Activated naive CD8-positive, alpha-beta T cell (primary cell): ENCODE data around the gene YEATS2.

Experiments
- H3K27ac Mint-ChIP-seq: one replicate; pipeline ENCODE4 v1.8.0; 2021; ENCODE audit warnings: mixed read lengths
- H3K27me3 Mint-ChIP-seq: one replicate; pipeline ENCODE4 v1.8.0; 2021; ENCODE audit warnings: mixed read lengths
- H3K36me3 Mint-ChIP-seq: one replicate; pipeline ENCODE4 v1.8.0; 2021; ENCODE audit warnings: mixed read lengths
- H3K4me1 Mint-ChIP-seq: one replicate; pipeline ENCODE4 v1.8.0; 2021; ENCODE audit warnings: low read depth, mixed read lengths
- H3K4me3 Mint-ChIP-seq: one replicate; pipeline ENCODE4 v1.8.0; 2021; ENCODE audit warnings: mild to moderate bottlenecking, mixed read lengths
- H3K9me3 Mint-ChIP-seq: one replicate; pipeline ENCODE4 v1.8.0; 2021; ENCODE audit warnings: low read depth, mixed read lengths

Gene YEATS2

DNA sequence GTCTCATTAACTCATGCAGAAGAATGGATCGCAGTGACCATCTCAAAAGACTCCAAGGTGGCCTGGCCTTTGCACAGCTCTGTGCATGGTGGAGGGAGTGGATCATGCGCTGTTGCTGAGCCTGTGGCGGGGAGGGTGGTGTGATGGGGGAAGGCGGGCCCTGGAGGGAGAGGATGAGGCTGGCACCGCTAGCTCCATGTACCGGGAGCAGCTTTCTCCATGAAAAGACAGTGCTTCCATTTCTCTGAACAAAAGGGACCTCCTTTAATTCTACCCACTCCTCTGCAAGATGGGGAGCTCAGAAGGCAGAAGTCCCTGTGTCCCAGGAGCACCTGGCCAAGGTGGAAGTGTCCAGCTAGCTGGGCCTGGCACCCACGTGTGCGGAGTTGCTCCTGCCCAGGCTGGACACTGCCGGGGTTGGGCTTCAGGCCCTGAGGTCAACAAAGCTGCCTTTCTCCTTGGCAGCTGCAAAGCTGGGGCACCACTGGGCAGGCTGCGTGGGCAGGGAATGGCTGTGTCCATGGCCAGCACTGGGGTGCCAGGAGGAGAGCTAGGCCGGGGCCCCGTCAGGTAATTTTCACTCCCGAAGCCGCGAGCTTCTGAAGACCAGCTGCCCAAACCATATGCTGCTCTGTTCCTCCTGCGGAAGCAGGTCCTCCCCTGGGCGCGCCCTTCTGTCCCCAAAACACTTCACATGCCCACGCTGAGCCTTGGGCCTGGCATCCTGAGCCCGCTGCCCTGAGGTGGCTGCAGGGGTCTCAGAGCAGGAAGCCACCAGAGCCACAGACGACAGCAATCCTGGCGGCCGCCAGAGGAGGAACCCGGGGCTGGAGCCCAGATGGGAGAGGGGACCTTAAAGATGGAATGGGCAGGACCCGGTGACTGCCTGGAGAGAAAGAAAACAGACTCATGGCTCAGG, 121.4 kb downstream of the YEATS2 start:
- Mint-ChIP-seq H3K4me3 (no peak overlapping the region), H3K27me3 (no peaks in the 10 kb centered on the region), H3K27ac (no peak overlapping the region), H3K36me3 (peaks cover 7% of the 10 kb centered on the region), H3K4me1 (peaks cover 23% of the 10 kb centered on the region), H3K9me3 (no peaks in the 10 kb centered on the region)

DNA sequence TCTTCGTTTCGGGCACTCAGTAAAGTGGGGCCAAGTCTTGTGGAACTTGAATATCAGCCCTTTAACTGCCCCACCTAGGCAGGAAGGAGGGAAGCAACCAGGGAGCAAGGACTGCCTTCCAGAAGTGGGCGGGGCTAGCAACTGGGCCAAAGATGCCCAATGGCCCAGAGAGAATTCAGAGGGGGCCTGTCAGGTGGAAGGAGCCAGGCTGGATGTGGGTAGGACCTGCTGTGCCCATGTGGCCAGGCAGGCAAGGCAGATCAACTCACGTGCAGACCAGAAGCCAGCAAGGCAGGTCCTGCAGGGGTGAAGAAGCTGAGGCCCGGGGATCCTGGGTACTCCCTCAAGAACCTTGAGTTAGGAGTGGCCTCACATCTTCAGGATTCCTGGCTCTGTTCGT, 122.2 kb downstream of the YEATS2 start:
- no peaks in the 10 kb centered on the region for H3K9me3 Mint-ChIP-seq
- H3K4me3 Mint-ChIP-seq: no peak overlapping the region
- H3K27ac Mint-ChIP-seq: no peak overlapping the region
- H3K27me3 Mint-ChIP-seq: no peaks in the 10 kb centered on the region
- peaks cover 25% of the 10 kb centered on the region for H3K4me1 Mint-ChIP-seq
- peaks cover 7% of the 10 kb centered on the region for H3K36me3 Mint-ChIP-seq

DNA sequence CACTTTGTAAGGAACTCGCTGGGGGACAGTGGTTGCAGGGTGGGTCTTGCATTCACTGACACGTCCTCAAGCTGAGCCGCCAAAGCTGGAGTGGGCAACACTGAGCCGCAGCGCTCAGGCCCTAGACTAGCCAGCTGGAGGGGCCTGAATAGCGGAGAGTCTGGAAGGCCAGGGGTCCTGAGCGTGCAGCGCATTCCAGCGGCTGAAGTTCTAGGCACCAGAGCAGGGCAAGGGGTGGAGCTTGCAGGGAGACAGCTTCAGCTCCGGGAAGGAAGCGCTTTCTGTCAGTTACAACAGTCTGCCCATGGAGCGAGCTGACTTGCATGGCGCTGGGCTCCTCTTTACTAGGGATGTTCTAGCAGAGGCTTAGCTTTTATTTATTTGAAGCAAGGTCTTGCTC, 125.0 kb downstream of the YEATS2 start:
- H3K27ac Mint-ChIP-seq: no peak overlapping the region

DNA sequence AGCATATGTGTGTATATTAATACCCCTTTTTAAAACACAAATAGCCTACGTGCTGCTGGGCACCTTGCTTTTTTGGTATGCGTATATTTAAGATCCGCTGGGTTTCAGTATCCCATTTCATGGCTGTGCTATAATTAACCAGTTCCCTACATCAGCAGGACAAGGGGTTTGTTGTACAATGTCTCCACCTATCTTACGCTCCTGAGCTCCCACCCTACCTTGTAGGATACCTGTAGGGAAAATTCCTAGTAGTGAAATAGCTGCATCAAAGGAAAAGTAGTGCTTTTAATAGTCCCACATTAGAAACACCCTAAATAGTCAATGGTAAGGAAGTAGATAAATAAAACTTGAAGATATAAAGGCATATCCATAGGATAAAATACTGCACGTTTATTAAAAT, 126.4 kb downstream of the YEATS2 start:
- peaks cover 16% of the 10 kb centered on the region for H3K4me1 Mint-ChIP-seq
- H3K4me3 Mint-ChIP-seq: peak overlapping the region; percentile 89
- no peaks in the 10 kb centered on the region for H3K27me3 Mint-ChIP-seq
- no peaks in the 10 kb centered on the region for H3K9me3 Mint-ChIP-seq
- no peaks in the 10 kb centered on the region for H3K36me3 Mint-ChIP-seq
- H3K27ac Mint-ChIP-seq: peak overlapping the region; percentile 75

More for the DNA sequence above, 125.0 kb downstream of the YEATS2 start:
- Mint-ChIP-seq H3K36me3 (no peaks in the 10 kb centered on the region), H3K9me3 (no peaks in the 10 kb centered on the region), H3K4me1 (peaks cover 16% of the 10 kb centered on the region), H3K4me3 (peak overlapping the region; percentile 10), H3K27me3 (no peaks in the 10 kb centered on the region)

DNA sequence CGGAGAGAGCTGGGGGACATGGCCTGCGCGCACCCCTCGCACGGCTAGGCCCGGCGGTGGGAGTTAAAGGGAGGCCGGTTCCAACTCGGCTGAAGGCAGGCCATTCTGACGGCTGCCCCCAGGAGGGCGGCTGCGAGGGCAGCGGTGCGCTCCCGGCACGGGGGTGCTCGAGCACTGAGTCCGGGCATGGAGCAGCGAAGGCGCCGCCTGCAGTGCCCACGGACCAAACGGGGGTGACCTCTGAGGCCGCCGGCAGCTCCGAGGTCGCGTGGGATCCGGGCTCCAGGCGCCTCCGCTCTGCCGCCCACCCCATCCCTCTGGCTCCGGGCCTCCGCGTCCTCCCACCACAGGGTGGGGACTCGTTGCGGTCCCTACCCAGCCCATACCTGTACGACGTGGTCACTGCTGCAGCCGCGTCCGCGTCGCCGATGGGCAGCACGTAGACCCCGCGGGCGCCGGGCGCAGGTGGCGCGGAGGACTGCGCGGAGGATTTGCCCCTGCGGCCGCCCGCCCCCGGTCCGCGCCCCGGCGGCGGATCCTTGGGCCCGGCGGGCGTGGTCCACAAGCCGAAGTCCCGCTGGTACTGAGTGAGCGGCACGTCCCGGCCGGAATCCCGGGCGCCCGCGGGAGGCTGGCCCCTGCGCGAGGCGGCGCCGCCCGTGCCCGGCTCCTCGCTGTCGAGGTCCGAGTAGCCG, 127.3 kb downstream of the YEATS2 start:
- peak overlapping the region; percentile 75 for H3K27ac Mint-ChIP-seq
- H3K9me3 Mint-ChIP-seq: no peaks in the 10 kb centered on the region
- H3K36me3 Mint-ChIP-seq: no peaks in the 10 kb centered on the region
- H3K4me1 Mint-ChIP-seq: peaks cover 16% of the 10 kb centered on the region
- H3K27me3 Mint-ChIP-seq: no peaks in the 10 kb centered on the region
- peak overlapping the region; percentile 89 for H3K4me3 Mint-ChIP-seq

DNA sequence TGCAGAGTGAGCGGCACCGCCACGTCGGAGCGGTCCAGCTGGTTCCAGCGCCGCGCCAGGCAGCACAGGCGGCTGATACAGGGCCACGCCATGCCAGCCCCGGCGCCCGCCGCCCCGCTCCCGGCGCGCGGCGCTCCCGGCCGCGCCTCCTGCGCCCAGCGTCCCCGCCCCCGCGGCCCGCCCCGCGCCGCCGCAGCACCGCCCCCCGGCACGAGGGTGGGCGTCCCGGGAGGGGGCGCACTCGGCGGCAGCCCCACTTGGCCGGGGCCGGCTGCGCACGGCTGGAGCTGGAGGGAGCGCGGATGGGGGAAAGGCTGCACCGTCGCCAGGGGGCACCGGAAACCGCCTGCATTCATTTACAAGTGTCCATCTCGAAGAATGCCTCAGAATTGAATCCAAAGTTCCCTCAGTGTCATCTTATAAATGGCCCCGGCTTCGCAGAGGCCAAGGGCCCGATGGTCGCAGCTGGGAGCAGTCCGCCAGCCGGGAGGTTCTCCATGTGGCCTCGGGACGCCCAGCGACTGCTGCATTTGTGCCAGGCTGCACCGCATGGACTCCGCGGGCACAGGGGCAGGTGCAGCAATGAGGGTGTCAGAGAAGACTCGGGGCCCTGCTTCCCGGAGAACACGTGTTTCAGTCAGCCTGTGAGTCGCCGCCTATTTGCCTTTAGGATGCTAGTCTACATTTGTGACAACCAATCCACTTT, 128.0 kb downstream of the YEATS2 start, which contains the start of gene MAP6D1:
TSS of gene MAP6D1 (minus strand) at position 122 of the 706 bp plus-strand sequence. CDS start at position 92, 30 bp downstream.
- H3K9me3 Mint-ChIP-seq: no peaks in the 10 kb centered on the region
- peak within 1 kb of the TSS; percentile 89 for H3K4me3 Mint-ChIP-seq
- H3K4me1 Mint-ChIP-seq: peaks cover 16% of the 10 kb centered on the region
- peak within 1 kb of the TSS; percentile 85 for H3K27ac Mint-ChIP-seq
- H3K36me3 Mint-ChIP-seq: no peaks in the 10 kb centered on the region
- H3K27me3 Mint-ChIP-seq: no peaks in the 10 kb centered on the region

DNA sequence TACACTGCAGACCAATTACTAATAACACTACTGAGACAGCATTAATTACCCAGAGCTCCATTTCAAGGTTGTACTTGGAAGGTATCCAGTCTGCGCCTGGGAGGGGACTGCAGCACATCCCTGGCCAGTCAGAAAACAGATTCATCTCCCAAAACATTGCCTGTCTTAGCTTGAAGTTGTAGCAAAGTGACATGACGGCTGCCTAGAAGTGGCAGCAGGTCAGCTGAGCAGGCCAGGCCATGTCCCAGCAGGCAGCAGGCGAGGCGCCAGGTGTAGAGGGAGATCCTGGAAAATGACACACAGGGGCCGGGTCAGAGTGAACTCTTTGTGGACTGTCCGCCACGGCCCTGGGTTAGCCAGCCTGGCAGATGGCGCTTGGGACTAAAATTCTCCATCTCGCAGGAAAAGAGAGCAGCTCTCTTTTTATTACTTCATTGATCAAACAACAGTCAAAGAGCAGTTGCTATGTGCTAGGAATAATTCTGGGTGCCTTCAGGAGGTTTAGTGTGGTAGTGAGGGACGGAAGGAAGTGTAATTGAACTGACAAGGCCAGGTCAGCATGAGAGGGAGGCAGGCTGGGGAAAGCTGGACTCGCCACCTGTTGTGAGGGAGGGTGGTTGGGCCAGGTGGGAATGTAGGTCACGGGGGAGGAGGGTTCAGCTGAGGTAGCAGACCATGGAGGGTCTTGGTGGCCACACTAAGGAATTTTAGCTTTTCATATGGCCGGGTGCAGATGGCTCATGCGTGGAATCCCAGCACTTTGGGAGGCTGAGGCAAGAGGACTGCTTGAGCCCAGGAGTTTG, 129.1 kb downstream of the YEATS2 start:
- peaks cover 16% of the 10 kb centered on the region for H3K4me1 Mint-ChIP-seq
- no peaks in the 10 kb centered on the region for H3K36me3 Mint-ChIP-seq
- H3K27me3 Mint-ChIP-seq: no peaks in the 10 kb centered on the region
- peak overlapping the region; percentile 81 for H3K4me3 Mint-ChIP-seq
- H3K9me3 Mint-ChIP-seq: no peaks in the 10 kb centered on the region
- peak overlapping the region; percentile 85 for H3K27ac Mint-ChIP-seq

DNA sequence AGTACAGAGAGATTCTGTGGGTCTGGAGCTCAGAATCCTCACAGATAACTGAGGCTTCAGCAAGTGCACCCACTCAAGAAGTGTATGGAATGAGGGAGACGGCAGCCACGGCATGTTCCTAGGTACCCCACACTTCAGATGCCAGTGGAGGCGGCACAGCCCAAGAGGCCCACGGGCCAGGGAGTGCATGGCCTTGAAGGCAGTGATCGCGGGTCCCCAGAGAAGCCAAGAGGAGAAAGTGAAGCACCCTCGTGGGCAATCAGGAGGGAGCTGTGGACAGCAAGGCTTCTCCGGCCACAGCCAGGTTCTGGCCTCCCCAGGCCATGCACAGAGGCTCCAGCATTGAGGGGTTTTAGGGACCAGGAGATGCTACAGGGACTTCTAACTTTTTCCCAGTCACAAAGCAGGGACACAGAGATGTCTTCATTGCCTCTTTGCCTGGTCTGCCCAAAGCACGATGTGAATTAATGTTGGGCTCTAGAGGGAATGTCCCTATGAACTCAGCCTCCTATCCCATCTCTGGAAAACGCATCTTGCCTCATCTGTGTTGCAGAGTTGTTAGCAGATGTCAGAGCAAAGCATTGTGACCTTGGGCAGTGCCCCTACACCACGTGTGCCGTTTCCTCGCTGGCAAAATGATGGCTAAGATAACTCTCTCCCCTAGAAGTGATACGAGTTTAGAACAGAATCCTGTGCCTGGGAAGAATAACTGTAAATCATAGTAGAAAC, 130.4 kb downstream of the YEATS2 start:
- no peaks in the 10 kb centered on the region for H3K9me3 Mint-ChIP-seq
- H3K27me3 Mint-ChIP-seq: no peaks in the 10 kb centered on the region
- H3K27ac Mint-ChIP-seq: peak overlapping the region; percentile 0
- H3K4me3 Mint-ChIP-seq: no peak overlapping the region
- peaks cover 16% of the 10 kb centered on the region for H3K4me1 Mint-ChIP-seq
- H3K36me3 Mint-ChIP-seq: no peaks in the 10 kb centered on the region

DNA sequence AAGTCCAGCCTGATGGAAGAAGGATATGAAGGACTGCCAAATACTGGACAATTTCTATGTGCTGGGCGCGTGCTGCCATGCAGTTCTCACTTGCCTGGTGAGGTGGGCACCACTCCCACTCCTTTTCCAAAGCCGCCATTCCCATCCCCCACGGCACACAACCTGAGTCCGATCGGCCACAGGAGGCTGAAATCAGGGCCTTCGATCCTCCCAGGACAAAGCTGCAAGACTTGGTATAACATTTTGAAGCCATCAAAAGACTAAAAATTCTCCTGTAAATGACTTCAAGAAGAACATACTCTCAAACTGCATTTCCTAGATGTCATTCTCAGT, 130.9 kb downstream of the YEATS2 start:
- Mint-ChIP-seq H3K27ac (peak overlapping the region; percentile 0), H3K27me3 (no peaks in the 10 kb centered on the region), H3K4me1 (peaks cover 16% of the 10 kb centered on the region), H3K4me3 (no peak overlapping the region), H3K9me3 (no peaks in the 10 kb centered on the region), H3K36me3 (no peaks in the 10 kb centered on the region)

DNA sequence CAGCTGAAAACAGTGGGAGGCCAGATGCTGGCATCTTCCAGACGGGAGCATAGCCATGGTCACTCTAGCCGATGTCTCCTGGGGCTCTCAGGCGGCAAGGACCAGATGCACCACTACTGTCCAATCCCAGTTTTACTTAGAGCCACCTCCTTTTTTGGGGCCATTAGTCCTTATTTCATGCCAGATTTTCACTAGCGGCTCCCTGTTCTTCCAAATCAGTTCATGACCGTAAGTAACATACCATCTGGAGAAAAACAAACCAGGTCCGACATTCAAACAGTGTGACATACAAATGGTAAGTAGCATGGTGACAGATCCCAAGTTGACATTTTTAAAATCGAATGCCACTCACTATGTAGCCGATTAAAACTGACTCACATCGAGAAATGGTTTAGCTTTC, 131.9 kb downstream of the YEATS2 start:
- Mint-ChIP-seq H3K4me3 (no peak overlapping the region), H3K27ac (no peak overlapping the region), H3K9me3 (no peaks in the 10 kb centered on the region), H3K36me3 (no peaks in the 10 kb centered on the region), H3K27me3 (no peaks in the 10 kb centered on the region), H3K4me1 (peaks cover 7% of the 10 kb centered on the region)

DNA sequence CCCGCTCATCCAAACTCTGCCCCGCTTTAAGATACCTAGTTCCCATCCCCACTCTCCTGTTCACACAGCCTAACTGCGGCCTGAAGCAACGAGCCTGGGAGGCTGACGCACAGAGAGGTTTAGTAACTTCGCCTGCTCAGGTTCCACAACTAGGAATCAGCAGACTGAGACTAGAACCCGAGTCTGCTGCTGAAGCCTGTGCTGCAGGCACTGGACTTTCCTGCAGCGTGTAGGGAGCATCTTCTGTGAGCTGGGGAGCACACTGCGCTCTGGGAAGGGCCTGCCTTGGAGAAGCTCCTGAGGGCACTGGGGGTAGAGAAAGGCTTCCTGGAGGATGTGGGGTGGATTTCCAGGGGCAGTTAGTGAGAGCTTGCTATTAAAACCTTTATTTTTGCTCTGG, 132.6 kb downstream of the YEATS2 start:
- H3K27ac Mint-ChIP-seq: no peak overlapping the region
- H3K9me3 Mint-ChIP-seq: no peaks in the 10 kb centered on the region
- no peak overlapping the region for H3K4me3 Mint-ChIP-seq
- H3K36me3 Mint-ChIP-seq: no peaks in the 10 kb centered on the region
- no peaks in the 10 kb centered on the region for H3K27me3 Mint-ChIP-seq
- H3K4me1 Mint-ChIP-seq: peaks cover 7% of the 10 kb centered on the region

DNA sequence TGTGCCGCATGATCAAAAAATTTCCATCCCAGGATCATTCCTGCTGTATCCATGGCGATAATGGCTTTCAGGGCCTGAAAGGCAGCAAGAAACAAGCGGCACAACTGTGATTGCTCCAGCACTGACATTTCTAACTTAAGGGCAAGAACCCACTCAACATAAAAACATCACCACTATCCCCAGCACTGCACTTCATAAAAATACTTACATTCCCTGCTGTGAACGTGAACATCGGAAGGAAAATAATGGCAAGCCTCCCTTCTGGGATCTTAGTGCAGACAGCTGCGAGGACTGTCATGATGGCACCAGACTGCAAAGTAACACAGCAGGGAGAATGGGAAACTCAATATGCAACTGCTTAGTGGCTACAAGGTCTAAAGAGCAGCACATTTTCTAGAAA, 135.9 kb downstream of the YEATS2 start:
- no peak overlapping the region for H3K27ac Mint-ChIP-seq
- H3K36me3 Mint-ChIP-seq: peaks cover 2% of the 10 kb centered on the region
- H3K4me1 Mint-ChIP-seq: no peaks in the 10 kb centered on the region
- no peaks in the 10 kb centered on the region for H3K27me3 Mint-ChIP-seq
- no peak overlapping the region for H3K4me3 Mint-ChIP-seq
- no peaks in the 10 kb centered on the region for H3K9me3 Mint-ChIP-seq

DNA sequence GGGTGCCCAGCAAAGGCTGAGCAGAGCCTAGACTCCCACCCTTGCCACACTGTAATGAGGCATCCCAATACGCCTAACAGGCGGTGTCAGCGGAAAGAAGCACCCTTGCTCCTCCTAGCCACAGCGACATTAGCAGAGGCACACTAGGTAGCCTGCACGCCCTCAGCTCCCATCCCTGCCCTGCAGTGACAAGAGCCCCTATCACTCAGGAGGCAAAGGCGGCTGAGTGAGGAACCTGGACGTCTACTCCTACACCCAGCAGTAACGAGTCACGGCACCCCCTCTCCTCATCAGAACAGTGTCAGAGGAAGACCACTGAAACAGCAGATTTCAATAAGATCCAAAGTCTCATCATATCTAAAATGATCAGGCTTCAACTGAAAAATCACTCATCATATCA, 139.8 kb downstream of the YEATS2 start:
- H3K36me3 Mint-ChIP-seq: peaks cover 10% of the 10 kb centered on the region
- H3K4me3 Mint-ChIP-seq: no peak overlapping the region
- H3K4me1 Mint-ChIP-seq: no peaks in the 10 kb centered on the region
- no peaks in the 10 kb centered on the region for H3K9me3 Mint-ChIP-seq
- H3K27me3 Mint-ChIP-seq: no peaks in the 10 kb centered on the region
- no peak overlapping the region for H3K27ac Mint-ChIP-seq

DNA sequence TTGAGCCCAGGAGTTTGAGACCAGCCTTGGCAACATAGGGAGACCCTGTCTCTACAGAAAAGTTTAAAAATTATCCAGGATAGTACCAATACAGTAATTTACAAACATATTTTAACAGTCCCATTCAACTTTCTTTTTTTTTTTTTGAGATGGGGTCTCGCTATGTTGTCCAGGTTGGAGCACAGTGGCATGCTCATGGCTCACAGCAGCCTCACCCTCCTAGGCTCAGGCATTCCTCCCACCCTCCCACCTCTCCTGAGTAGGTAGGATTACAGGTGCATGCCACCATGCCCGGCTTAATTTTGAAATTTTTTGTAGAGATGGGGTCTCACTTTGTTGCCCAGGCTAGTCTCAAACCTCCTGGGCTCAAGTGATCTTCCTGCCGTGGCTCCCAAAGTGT, 140.3 kb downstream of the YEATS2 start:
- Mint-ChIP-seq H3K4me3 (no peak overlapping the region), H3K27me3 (no peaks in the 10 kb centered on the region), H3K36me3 (peaks cover 10% of the 10 kb centered on the region), H3K9me3 (no peaks in the 10 kb centered on the region), H3K4me1 (no peaks in the 10 kb centered on the region), H3K27ac (no peak overlapping the region)
